T-helper 9 cell (primary cell): ENCODE measurements around the gene PLCH1.

ENCODE experiments used
- DNase-seq: peaks from one replicate; pipeline ENCODE4 v3.0.0-alpha.2; 2020

Gene PLCH1

GRCh38 chr3:155744010-155744625, 753 bp downstream of the PLCH1 start:
- DNase-seq: peak; percentile 3

GRCh38 chr3:155743606-155744005, 1.3 kb downstream of the PLCH1 start:
- DNase-seq: no peak

GRCh38 chr3:155742349-155742965, 2.4 kb downstream of the PLCH1 start:
- DNase-seq: no peak

GRCh38 chr3:155741603-155742002, 3.3 kb downstream of the PLCH1 start:
- DNase-seq: no peak

- no peak for DNase-seq
Measured at GRCh38 chr3:155741101-155741500, 3.8 kb downstream of the PLCH1 start.

- DNase-seq: no peak
Measured at GRCh38 chr3:155739154-155739553, 5.7 kb downstream of the PLCH1 start.

GRCh38 chr3:155738580-155739076, 6.2 kb downstream of the PLCH1 start:
- no peak for DNase-seq

- DNase-seq: no peak
Measured at GRCh38 chr3:155737844-155738460, 6.9 kb downstream of the PLCH1 start.

- DNase-seq: no peak
Measured at GRCh38 chr3:155736381-155736780, 8.5 kb downstream of the PLCH1 start.

- DNase-seq: no peak
Measured at GRCh38 chr3:155730843-155731242, 14.0 kb downstream of the PLCH1 start.

- no peak for DNase-seq
Measured at GRCh38 chr3:155727836-155728235, 17.0 kb downstream of the PLCH1 start.

- no peak for DNase-seq
Measured at GRCh38 chr3:155714295-155714718, 30.6 kb downstream of the PLCH1 start.

- no peak for DNase-seq
Measured at GRCh38 chr3:155712008-155712407, 32.9 kb downstream of the PLCH1 start.

GRCh38 chr3:155704771-155705559, 39.9 kb downstream of the PLCH1 start:
- no peak for DNase-seq

GRCh38 chr3:155704061-155704460, 40.8 kb downstream of the PLCH1 start:
- DNase-seq: no peak

GRCh38 chr3:155702745-155703591, 41.9 kb downstream of the PLCH1 start:
- no peak for DNase-seq

GRCh38 chr3:155701882-155702465, 42.9 kb downstream of the PLCH1 start:
- no peak for DNase-seq

- no peak for DNase-seq
Measured at GRCh38 chr3:155697542-155697941, 47.3 kb downstream of the PLCH1 start.

- DNase-seq: no peak
Measured at GRCh38 chr3:155690921-155691320, 54.0 kb downstream of the PLCH1 start.

GRCh38 chr3:155688481-155688880, 56.4 kb downstream of the PLCH1 start:
- no peak for DNase-seq

GRCh38 chr3:155683344-155683720, 61.5 kb downstream of the PLCH1 start:
- DNase-seq: no peak
